HG03060 (cell line): ENCODE measurements around the gene SH3PXD2A.

Experiments
- ATAC-seq: cut with Tn5 transposase; IDR thresholded peaks from one replicate; pipeline ENCODE4 v1.9.1; 2021; ENCODE audit warnings: low read depth, moderate number of reproducible peaks; ENCODE audit not compliant: unreplicated experiment

SH3PXD2A gene

DNA sequence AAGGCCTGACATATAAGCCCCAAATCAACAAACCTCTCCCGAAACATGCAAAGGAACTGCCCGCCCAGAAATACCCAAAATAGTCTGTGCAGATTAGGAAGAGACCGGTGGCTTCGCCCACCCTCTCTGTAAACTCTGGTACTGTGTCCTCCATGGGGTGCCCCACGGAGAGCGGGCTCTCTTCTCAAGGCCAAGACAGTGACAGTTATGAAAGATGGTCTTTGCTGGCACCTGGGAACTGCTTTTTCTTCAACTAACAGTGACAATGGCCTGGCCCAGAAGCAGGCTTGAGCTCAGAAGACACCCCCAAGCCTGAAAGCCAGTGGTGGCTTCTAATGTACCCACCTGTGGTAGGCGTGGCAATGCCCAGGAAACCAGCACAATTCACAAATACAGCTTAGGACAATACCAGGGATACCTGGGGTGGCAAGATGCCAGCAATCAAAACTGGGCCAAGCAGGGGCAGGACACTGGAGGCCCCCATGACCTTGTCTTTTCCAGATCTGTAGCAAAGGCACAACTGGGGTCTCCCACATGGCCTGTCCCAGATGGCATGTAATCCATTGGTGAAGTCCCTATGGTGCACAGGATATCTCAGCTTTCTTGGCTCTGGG, 254.3 kb downstream of the SH3PXD2A start:
- no peak for ATAC-seq

DNA sequence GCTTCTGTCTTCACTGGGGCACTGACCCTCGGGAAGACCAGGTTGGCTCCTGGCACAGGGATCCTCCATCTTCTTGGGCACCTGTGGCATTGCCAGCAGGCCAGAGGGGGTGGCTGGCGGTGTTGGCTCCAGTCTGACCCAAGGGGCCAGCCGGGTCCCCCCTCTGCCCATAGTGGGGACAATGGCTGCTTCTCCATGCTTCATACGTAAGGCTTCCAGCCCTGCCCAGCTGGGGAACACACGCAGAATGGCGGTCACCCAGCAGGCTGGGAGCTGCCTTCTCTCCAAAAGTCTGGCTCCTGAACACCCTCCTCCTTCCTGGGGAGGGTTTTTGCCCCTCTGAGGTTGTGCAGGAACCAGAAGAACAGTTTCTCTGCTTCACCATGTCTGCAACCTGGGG, 255.1 kb downstream of the SH3PXD2A start:
- ATAC-seq = no peak

DNA sequence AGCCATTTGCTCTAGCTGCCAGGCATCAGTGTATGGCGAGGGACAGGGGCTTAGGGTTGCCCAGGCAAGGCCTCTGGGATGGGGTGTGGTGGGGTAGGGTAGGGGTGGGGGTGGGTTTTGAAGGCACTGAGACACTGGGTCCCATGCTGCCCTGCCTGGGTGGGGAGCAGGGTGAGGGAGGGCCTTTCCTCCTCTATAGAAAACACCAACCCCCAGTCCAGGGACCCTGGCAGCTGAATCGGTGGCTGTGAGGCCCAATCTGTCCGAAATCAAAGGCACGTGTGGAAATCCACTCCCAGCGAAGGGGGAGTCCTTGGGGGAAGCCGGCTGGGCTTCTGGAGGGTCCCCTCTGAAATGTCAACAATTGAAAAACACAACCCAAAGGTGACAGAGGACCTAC, 255.5 kb downstream of the SH3PXD2A start:
- no peak for ATAC-seq

DNA sequence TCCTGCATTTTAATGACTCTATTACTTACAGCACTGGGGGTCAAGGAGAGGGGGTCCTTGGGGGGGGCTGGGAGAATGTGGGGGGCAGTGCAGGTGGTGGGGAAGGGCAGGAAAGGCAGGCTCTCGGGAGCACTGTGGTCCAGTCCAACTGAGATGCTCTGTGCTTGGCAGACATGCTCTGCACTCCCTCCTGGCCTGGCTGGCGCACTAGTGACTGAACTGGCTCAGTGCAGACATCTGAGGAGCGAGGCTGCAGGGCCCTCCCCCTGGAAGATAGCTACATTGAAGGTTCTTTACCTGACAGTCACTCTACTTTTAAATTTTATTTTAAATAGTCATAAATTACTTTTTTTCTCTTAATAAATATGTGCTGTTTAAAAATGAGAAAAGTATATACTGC, 256.2 kb downstream of the SH3PXD2A start:
- ATAC-seq = no peak

DNA sequence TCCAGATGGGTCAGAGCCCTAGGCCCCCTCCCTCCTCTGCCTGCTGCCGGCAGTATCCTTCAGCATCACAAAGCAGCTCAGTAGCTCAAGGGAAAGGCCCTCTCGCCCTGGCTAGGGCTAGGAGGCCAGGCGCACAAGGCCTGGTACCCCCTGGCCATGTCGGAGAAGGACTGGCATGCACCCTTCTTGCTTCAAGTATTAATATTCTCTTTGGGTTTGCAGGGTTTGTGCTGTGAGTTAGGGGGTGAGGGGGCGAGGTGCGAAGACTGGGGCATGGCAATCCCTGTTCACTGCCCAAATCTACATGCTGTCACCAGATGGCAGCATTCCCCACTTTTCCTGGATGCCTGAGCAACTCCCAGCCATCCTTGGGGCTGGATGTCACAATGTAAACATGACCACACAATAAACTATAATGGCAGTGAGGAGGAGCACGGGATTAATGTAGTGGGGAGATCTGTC, 256.7 kb downstream of the SH3PXD2A start:
- ATAC-seq = no peak

DNA sequence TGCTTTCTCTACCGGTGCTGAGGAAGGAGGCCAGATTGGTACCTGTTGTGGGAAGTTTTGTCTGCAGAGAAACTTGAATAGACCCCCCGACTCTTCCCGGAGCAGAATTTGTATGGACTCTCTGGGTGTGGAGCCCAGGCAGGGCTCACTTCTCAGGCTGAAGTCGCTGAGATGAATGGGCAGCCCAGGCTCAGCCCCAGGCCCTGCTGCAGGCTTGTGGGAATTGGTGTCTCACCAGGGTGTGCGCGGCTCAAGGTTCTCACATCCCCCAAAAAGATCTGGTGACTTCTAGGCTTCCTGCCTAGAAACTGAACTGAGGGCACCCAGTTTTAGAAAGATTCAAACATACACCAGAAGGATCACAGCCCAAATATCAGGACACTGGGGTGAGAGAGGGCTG, 258.4 kb downstream of the SH3PXD2A start:
- no peak for ATAC-seq

DNA sequence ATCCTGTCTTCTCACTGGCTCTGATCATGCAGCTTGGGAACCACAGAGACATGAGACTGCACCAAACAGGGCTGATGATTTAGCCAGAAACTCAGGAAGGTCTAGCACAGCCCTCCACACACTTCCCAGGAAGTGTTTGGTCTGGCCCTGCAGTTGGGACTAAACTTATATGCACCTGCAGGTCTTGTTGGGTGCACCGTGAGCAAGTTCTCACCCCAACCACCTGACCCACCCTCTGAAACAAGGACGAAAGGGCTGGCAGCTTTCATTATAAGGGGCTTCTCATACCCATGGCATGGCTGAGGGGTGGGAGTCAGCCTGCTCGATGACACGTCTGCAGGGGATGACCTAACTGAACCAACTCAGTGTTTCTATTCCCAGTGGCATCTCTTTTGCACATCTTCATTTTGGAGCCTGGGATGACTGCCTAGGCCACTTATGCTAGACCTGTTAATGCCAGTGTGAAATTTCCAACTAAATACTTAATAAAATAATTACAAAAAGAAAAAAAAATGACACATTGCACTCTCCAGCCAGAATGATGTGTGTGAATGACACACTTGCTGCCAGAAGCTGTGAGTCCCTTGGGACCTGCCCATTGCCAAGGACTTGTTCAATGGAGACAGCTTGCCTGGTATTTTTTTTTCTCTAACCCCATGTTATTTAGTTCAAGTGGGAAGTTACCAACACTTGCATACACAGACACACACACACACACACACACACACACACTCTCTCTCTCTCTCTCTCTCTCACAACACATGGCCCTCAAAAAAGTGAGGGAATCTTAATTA, 259.2 kb downstream of the SH3PXD2A start:
- ATAC-seq = no peak

DNA sequence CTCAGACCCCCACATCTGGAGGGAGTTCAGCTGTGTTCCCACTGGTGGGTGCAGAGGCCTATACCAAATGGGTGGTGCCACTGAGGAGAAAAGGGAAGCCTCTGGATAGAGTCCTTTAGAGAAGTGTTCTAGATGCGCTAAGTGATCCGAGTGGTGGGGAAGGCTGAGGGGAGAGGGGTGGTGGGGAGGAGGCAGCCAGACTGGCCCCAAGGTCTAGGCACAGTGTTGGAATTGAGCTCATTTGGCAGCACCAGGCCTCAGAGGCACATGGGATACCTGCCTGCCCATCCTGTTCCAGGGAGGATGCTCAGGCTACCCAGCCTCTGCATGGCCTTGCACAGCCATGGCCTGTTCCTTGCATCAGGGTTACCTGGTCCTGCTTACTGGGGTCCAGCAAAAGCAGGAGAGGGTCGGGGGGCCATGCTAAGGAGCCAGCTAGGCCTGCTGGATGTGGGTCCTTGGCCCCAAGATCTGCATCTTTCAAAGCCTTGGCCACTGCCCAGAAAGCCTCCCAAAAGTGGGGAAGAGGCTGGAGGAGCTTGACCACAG, 262.3 kb downstream of the SH3PXD2A start:
- ATAC-seq = no peak

DNA sequence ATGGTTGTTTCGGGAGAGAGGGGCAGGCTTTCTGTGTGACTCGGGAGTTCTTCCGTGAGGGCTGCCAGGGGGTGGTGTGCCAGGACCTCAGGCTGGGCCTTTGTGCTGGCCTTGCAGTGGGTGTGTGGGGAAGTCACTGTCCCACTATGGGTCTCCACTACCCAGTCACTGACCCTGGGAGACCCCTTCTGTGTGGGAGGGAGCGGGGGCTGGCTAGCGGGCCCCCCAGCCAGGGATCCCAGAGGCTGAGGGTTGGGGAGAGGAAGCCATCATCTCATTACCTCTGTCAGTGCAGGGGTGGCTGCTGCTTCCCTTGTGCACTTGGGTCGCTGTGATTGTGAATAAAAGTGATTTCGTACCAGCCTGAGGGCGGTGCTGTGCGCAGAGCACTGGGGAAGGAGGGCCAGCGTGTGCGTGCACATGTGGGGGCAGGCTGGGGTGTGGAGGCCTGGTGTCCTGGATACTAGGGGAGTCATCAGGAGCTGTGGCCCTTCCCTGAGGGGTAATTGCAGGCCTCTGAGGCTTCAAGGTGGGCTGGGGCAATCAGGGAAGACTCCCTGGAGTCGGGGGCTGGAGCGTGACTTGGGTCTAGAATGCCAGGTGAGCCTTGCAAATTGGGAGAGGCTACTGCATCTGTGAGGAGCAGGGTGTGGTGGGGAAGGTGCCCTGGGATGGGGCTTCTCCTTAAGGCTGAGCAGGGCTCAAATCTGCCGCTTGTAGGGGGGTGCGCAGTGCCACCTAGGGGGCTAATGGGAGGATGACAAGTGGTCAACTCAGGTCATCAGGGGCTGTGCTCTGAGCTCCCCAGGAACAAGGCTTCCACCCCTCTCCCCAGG, 263.0 kb downstream of the SH3PXD2A start:
- no peak for ATAC-seq

DNA sequence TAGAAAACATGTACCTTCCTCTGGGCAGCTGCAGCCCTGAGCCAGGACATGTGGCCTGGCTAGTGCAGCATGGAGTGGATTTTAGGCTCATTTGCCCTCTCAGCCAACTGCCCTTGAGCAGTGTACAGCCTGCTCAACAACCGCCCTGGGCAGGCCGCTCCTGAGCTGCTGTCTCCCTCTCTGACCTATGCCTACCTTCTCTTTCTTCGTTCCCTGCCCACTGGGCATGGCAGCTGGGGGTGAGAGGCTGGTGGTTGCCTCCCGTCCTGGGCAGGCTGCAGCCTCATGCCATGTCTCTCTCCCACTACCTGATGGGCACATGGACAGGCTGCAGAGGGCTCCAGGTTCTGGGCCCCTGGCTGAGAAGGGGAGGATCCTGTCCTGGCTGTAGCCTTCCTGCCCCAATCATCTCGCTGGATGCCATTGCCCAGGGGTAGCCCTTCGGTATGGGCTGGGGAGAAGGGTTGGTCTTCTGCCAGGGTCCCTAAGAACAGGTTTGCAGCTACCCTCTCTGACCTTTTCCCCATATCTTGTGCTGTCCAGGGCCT, 264.6 kb downstream of the SH3PXD2A start:
- no peak for ATAC-seq

DNA sequence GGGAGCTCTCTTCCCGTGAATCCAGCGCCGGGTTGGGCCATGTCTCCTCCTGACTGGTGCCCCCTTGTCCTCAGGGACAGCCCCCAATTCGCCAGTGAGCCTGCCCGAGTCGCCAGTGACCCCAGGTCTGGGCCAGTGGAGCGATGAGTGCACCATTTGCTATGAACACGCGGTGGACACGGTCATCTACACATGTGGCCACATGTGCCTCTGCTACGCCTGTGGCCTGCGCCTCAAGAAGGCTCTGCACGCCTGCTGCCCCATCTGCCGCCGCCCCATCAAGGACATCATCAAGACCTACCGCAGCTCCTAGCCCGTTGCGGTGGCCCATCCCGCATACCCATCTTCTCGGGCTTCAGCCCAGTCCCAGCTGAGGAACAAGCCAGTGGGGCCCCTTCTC, 265.3 kb downstream of the SH3PXD2A start:
- no peak for ATAC-seq

DNA sequence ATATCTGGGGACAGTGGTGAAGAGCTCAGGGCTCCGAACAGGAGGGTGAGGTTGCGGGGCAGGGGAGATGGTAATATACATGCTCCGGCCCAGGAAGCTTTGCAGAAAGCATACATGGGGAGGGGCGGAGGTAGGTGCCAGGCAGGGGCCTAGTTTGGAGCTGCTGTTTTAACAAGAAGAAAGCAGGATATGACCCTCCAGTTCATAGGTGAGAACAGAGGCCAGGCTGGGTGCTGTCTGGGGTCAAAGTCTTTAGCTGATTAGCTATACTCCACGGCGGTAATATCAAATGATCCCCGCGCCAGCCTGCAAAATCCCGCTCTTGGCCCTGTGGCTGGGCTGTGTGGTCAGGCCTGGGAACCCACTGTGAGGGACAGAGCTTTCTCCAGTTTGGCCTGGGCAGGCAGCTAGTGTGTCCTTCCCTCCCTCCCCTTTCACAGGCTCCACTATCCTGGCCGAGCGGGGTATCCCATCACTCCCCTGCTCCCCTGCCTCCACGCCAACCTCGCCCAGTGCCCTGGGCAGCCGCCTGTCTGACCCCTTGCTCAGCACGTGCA, 266.2 kb downstream of the SH3PXD2A start:
- ATAC-seq = no peak

DNA sequence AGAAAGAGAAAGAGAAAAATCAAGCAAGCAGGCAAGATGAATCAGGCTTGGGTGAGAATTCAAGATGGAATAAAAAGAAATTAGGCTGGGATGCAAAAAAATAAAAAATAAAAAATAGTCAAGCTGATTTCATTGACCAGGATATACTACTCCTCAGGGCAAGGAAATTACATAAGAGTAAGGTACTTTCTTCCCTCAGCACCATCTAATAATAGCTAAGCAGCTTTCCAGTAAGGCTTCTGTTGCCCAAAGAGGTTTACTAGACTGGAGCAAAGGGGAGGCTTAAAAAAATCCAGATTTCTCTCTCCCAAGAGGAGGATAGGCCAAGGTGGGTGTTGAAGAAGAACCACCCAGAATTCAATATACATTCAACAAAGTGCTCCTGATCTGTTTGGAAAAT, 268.3 kb downstream of the SH3PXD2A start:
- no peak for ATAC-seq

DNA sequence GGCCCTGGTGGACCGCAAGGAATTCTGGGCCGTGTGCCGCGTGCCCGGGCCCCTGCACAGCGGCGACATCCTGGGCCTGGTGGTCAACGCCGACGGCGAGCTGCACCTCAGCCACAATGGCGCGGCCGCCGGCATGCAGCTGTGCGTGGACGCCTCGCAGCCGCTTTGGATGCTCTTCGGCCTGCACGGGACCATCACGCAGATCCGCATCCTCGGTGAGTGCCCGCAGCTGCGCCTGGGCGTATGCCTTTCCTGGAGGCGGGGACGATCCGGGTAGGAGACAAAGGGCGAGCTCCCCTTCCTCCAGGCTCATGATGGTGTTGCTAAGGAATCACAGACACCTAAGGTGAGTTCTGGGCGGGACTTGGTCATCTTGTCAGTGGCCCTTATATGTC, 270.4 kb downstream of the SH3PXD2A start:
- ATAC-seq = no peak

DNA sequence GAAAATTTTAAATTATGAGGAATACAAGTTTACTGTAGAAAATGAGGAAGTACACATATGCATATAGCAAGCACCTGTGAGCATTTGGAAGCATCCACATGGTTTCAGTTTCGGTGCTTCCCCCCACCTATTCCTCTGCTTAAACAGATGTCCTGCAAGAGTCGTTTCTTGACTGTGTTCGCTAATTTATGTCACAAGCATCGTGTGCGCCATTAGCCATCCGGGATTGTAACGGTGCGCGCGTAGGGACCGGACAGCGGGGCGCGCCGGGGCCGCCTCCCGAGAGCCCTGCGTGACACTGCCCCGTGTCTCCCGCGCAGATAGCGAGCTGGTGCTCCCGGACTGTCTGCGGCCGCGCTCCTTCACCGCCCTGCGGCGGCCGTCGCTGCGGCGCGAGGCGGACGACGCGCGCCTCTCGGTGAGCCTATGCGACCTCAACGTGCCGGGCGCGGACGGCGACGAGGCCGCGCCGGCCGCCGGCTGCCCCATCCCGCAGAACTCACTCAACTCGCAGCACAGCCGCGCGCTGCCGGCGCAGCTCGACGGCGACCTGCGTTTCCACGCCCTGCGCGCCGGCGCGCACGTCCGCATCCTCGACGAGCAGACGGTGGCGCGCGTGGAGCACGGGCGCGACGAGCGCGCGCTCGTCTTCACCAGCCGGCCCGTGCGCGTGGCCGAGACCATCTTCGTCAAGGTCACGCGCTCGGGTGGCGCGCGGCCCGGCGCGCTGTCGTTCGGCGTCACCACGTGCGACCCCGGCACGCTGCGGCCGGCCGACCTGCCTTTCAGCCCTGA, 271.0 kb downstream of the SH3PXD2A start:
- ATAC-seq = no peak

DNA sequence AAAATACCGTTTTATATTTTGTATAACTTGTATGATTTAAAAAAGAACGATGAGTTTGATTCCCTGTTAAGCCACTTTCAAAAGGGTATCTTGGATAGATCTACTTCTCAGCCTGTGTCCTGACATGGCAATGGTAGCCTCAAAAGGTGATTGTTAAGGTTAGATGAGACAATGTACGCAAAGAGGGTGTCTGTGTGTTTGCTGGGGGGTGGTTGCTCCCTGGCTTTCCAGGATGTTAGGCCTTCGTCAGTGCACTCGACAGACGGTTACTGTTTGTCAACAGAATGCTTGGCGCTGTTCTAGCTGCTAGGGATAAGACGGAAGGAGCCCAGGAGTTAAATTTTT, 271.5 kb downstream of the SH3PXD2A start:
- no peak for ATAC-seq

DNA sequence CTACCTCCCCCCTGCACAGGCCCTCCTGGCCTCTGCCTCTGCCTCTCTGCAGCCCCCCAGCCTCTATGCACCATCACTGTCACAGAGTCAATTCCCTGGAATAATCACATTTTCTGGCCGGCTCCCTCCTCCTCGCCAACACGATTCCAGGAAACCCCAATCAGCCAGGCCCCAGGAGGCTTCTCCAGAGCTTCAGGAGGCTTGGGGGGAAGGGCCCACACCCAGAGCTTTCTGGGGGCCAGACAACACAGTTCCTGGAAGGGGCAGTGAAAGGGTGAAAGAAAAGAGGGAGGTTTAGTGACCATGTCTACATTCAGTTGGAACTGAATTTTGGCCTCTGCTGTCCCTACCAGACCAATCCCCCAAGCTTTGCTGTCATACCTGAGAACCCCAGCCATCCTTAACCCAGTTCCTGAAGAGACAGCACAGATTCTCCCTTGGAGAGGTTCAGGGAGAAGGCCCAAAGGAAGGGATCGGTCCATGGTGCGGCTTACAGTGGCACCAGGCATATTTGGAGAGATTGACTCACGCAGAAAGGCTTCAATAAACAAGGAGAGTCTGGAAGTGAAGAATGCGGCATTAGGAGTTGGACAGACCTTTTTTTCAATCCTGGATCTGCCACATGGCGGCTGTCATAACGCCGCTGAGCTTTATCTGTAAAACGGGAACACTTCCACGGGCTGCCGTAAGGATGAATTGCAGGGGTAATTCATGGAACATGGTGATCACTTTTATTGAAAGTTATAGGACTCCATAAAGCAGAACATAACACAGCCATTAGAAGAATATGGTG, 272.8 kb downstream of the SH3PXD2A start:
- no peak for ATAC-seq

DNA sequence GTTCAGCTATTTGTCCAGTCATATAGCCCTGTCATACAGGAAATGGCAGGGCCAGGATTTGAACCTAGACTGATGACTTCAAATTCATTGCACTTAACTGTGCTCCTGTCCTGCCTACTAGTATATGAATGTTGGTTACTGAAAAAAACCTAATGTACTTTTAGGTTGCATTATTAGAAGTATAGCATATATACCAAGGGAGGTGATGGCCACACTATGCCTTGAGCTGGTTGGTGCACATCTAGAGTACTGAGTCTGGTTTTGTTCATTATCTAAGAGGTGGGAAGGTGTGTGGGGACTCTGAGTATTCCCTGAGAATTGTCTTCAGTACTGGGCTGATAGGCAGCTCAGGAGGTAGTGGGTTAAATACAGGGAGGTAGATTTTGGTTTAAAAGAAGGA, 273.9 kb downstream of the SH3PXD2A start:
- ATAC-seq = no peak

DNA sequence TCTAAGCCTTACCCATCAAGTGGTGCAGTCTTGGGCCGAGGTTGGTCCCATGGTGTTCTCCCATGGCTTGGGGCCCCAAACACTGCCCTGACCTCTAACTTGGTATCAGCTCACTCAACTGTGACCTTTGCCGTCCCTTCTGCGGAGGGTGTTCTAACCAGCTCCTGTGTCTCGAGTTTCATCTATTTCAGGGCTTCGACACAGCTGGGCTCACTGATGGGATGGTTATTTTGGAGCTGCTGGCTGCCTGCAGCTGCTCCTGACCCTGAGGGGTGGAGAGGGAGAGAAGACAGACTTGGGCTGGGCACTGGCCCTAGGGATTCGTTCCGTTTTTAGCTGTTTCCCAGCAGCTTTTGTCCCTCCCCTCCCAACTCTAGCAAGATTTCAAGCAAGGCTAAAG, 274.9 kb downstream of the SH3PXD2A start:
- no peak for ATAC-seq
